NCI-H2171 (cell line): ENCODE results near the gene NUP133.
A peak's percentile ranks its signal among the peaks of the same experiment; 100 is the strongest.
"Not testable (repeated sequence)": the region's sequence is repeated elsewhere in the genome, so short reads cannot be mapped to it uniquely, and the experiment has no call there.

Experiments used
- DNase-seq: peaks from one replicate; lab custom pipeline; 2025; lab: John Stamatoyannopoulos, UW

Gene NUP133

DNA sequence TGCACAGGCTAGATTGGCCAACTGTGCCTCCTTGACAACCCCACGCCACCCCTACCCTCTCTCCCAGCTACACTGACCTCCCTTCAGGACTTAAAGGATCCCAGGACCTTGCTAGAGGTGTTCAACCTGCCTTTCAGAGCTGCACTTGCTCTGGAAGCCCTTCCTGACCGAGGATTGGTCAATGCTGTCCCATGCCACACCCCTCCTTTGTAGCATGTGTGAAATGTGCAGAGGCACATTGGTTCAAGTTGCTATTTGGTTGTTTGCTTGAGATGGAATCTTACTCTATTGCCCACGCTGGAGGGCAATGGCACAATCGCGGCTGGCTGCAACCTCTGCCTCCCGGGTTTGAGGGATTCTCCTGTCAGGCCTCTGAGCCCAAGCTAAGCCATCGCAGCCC is 96.1 kb downstream of the NUP133 start:
- no peak for DNase-seq

GRCh38 chr1:229411434-229412055 is 96.6 kb downstream of the NUP133 start:
- DNase-seq: no peak

DNA sequence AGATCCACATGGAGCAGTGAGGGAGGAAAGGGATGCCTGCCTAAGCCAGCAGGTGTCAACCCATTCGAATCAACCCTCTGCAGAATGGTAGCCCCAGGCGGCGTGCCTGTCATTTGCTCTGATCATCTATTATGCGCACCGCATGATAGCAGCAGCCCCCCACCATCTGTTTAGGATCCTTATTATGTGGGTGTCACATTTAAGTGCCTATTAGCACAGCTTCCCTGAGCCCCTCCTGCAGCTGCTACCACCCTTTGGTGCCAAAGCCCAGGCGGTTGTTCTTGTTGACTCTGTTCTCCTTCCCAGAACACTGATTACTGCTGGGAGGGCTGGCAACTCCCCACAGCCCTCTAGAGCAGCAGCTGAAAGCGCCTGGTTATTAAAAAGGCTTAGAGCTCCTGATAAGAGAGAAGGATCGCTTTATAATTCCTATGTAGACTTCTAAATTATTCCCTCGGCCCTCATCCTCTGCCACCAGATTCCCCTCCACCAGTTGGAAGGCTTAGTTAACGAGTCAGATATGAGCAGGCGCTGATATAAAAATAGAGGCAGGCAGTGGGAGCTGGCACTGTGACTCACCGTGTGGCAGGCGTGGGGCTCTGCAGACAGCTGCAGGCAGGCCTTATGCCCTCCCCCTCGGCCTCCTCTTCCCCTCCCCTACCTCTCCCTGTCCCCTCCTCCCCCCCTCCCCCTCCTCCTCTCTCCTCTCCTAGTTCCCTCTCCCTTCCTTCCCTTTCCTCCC is 97.3 kb downstream of the NUP133 start:
- peak; percentile 86 for DNase-seq

DNA sequence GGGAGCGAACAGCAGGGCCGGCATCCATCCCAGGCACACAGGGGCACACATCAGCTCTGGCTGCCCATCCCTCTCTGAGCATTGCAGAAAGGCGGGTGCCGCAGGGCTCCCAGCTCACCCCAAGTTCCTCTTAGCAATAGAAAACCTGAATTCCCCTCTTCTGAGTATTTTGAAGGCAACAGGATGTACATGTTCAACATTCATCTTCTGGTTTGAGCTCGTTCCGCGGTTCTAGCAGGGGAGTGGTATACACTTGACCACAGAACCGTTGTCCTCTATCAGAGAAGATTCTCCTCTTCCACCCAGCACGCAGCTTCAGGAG is 97.8 kb downstream of the NUP133 start:
- no peak for DNase-seq

- DNase-seq: no peak
Measured at GRCh38 chr1:229409616-229410369, 98.3 kb downstream of the NUP133 start.

- peak; percentile 57 for DNase-seq
Measured at GRCh38 chr1:229408458-229409037, 99.6 kb downstream of the NUP133 start.

GRCh38 chr1:229407206-229408026 is 100.7 kb downstream of the NUP133 start:
- no peak for DNase-seq

DNA sequence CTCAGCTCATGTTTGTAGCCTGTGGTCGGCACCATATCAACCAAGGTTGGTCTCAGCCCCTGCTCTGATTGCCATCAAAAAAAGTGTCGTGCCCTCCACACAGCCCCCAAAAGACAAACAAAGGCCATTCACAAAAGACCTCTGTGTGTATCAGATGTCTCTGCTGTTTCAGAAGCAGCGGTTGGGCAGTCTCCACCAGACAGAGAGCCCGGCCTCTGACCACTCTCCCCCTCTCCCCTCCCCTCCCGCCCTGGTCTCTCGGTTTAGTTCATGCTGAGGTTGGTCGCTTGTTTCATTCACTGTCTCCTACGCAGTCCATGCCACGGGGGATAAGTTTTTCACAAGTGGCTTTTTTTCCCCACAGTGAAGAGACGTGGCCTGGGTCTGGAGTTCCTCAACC is 101.3 kb downstream of the NUP133 start:
- no peak for DNase-seq

GRCh38 chr1:229403573-229403972 is 104.6 kb downstream of the NUP133 start:
- no peak for DNase-seq

- DNase-seq: no peak
Measured at GRCh38 chr1:229402993-229403392, 105.1 kb downstream of the NUP133 start.

GRCh38 chr1:229402329-229402728 is 105.8 kb downstream of the NUP133 start:
- DNase-seq: not testable (repeated sequence)

DNA sequence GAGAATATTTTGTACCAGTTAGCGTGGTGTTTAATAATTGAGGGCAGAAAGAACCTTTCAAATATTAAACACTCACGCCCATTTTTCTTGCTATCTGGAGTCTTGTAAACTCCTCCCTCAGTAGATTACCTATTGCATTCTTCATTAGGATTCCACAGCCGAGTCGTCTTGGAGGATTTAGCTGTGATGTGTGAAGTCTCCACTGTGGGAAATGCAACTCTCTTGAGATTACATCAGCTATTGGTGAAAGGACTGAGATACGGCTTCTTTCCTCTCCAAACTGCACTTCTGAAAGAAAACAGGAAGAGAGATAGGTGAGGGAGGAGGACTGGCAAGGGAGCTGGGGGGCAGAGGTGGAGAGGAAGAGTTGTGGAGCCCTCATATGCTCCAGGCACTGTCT is 110.4 kb downstream of the NUP133 start:
- no peak for DNase-seq

DNA sequence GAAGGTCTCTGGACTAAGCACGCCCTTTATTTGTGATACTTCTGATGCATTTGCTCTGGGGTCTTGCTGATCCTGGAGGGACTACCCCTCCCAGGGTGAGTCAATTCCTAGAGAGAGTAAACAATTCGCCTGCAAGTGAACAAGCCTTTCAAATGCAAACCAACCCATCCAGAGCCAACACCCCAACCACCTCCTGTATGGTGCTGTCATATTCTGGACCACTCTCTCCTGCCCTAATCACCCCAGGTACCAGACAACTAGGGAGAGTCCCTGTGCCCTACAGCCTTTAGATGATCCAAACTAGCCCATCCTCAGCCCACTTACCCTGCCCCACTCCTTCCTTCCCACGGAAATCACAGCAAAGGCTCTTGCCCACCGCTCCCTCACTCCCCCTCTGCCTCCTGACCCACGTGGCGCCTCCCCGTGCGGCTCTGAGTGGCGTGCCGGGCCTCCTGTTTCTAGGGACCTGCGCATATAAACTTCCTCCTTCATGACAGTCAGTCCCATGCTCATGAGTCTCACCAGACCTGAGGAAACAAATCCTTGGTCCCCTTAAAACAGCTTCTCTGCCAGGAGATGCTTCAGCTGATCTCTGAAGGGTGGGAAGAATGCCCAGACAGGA is 111.4 kb downstream of the NUP133 start:
- no peak for DNase-seq

DNA sequence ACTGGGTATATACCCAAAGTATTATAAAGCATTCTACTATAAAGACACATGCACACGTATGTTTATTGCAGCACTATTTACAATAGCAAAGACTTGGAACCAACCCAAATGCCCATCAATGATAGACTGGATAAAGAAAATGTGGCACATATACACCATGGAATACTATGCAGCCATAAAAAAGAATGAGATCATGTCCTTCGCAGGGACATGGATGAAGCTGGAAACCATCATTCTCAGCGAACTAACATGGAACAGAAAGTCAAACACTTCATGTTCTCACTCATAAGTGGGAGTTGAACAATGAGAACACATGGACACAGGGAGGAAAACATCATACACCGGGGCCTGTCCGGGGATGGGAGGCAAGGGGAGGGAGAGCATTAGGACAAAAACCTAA is 113.6 kb downstream of the NUP133 start:
- not testable (repeated sequence) for DNase-seq

- no peak for DNase-seq
Measured at GRCh38 chr1:229392936-229393335, 115.2 kb downstream of the NUP133 start.
